SK-N-SH (cell line): ENCODE data around the gene AHRR. TPM values are rescaled to one million over a fixed set of nuclear protein-coding genes. Genes with fewer than 3 reads are reported as not detected.

ENCODE experiments used
- CTCF ChIA-PET: fragments of 300-600, 350-600 bp; formaldehyde crosslinking; extraction: SDS; loops from one replicate; lab custom pipeline; 2021; lab: Yijun Ruan, JAX
- POLR2A ChIA-PET: fragments of 350-600 bp; sonication (Branson Sonifier 250); formaldehyde crosslinking; extraction: SDS; loops from one replicate; lab custom pipeline; 2020; ENCODE audit warnings: antibody characterized with exemption, inconsistent platforms; lab: Yijun Ruan, JAX
- DNase-seq: peaks from one replicate; pipeline ENCODE4 v3.0.0; 2012
- H2AFZ ChIP-seq: fragments of 200-600 bp; sonication (generic); 2 replicates; pipeline ENCODE4 v1.8.1; 2016; ENCODE audit warnings: antibody characterized with exemption, mild to moderate bottlenecking, low read depth
- H3F3A ChIP-seq: fragments of 200-600 bp; sonication (generic); replicated peaks from 2 replicates; pipeline ENCODE3; 2016; ENCODE audit warnings: antibody characterized with exemption, mild to moderate bottlenecking; ENCODE audit not compliant: insufficient read depth
- H3K27ac ChIP-seq, 2 experiments: fragments of 200-500 bp in 1 of 2; fragments of 200-600 bp in 1 of 2; sonication (Bioruptor generic) in 1 of 2; sonication (generic), shearing (Covaris generic) in 1 of 2; 2 replicates each; pipeline versions ENCODE4 v1.5.1 to v1.6.1; 2014 to 2016; ENCODE audit warnings: low read depth in 2 of 2, inconsistent platforms in 1 of 2, low read length in 1 of 2, mild to moderate bottlenecking in 1 of 2, mixed read lengths in 1 of 2
- H3K27me3 ChIP-seq: fragments of 200-600 bp; sonication (generic), shearing (Covaris generic); 2 replicates; pipeline ENCODE4 v1.6.1; 2016; ENCODE audit warnings: mixed run types; ENCODE audit not compliant: insufficient read depth
- H3K36me3 ChIP-seq, 2 experiments: fragments of 200-500 bp in 1 of 2; fragments of 200-600 bp in 1 of 2; sonication (Bioruptor generic) in 1 of 2; sonication (generic) in 1 of 2; replicated peaks in 1 of 2; 2 replicates each; pipeline versions ENCODE3 to v1.5.1; 2014 to 2016; ENCODE audit warnings: low read length in 1 of 2, mild to moderate bottlenecking in 1 of 2; ENCODE audit not compliant: insufficient read depth in 2 of 2, control insufficient read depth in 1 of 2
- H3K4me1 ChIP-seq, 2 experiments: fragments of 200-500 bp in 1 of 2; fragments of 200-600 bp in 1 of 2; sonication (Bioruptor generic) in 1 of 2; sonication (generic), shearing (Covaris generic) in 1 of 2; 2 replicates each; pipeline versions ENCODE4 v1.5.1 to v1.6.1; 2014 to 2016; ENCODE audit warnings: low read depth in 1 of 2, low read length in 1 of 2, mixed run types in 1 of 2; ENCODE audit not compliant: insufficient read depth in 2 of 2, control insufficient read depth in 1 of 2
- H3K4me2 ChIP-seq: fragments of 200-600 bp; sonication (generic), shearing (Covaris generic); 2 replicates; pipeline ENCODE4 v1.6.1; 2017; ENCODE audit warnings: mixed run types
- H3K4me3 ChIP-seq, 2 experiments: fragments of 200-500 bp in 1 of 2; fragments of 200-600 bp in 1 of 2; sonication (Bioruptor generic) in 1 of 2; sonication (generic), shearing (Covaris generic) in 1 of 2; 2 replicates each; pipeline versions ENCODE4 v1.5.1 to v1.8.1; 2014 to 2016; ENCODE audit warnings: low read depth in 2 of 2, inconsistent platforms in 1 of 2, low read length in 1 of 2, mild to moderate bottlenecking in 1 of 2, mixed read lengths in 1 of 2, moderate library complexity in 1 of 2
- H3K79me2 ChIP-seq: fragments of 200-600 bp; sonication (generic); 2 replicates; pipeline ENCODE4 v1.8.1; 2017; ENCODE audit warnings: mild to moderate bottlenecking; ENCODE audit not compliant: insufficient read depth
- H3K9ac ChIP-seq: fragments of 200-600 bp; sonication (generic); 2 replicates; pipeline ENCODE4 v1.6.1; 2017; ENCODE audit warnings: mixed run types
- H3K9me2 ChIP-seq: fragments of 200-600 bp; sonication (generic); 2 replicates; pipeline ENCODE4 v1.6.1; 2017; ENCODE audit warnings: mixed run types
- H3K9me3 ChIP-seq: fragments of 200-600 bp; sonication (generic); 2 replicates; pipeline ENCODE4 v1.6.1; 2017; ENCODE audit warnings: mixed run types, mild to moderate bottlenecking, moderate library complexity
- H4K20me1 ChIP-seq: fragments of 200-600 bp; sonication (generic); 2 replicates; pipeline ENCODE4 v1.6.1; 2017; ENCODE audit warnings: mild to moderate bottlenecking, mixed run types; ENCODE audit not compliant: insufficient read depth
- EP300 ChIP-seq, 2 experiments: IDR thresholded peaks; 2 replicates each; pipeline versions ENCODE4 v1.4.0 to v1.6.1; 2012; ENCODE audit warnings: borderline replicate concordance in 1 of 2, low read depth in 1 of 2, low read length in 1 of 2
- FOSL2 ChIP-seq: IDR thresholded peaks from 2 replicates; pipeline ENCODE4 v1.4.0; 2012; ENCODE audit warnings: low read depth, mild to moderate bottlenecking, moderate library complexity, borderline replicate concordance
- FOXJ3 ChIP-seq: sonication (generic); formaldehyde crosslinking; IDR thresholded peaks from 2 replicates; pipeline ENCODE4 v1.5.1; 2020; ENCODE audit warnings: mild to moderate bottlenecking, missing genetic modification reagents
- FOXM1 ChIP-seq: IDR thresholded peaks from 2 replicates; pipeline ENCODE4 v1.4.0; 2012; ENCODE audit warnings: low read depth, mild to moderate bottlenecking
- GABPA ChIP-seq: IDR thresholded peaks from 2 replicates; pipeline ENCODE4 v1.4.0; 2012; ENCODE audit warnings: low read depth, mild to moderate bottlenecking
- MEF2A ChIP-seq: IDR thresholded peaks from 2 replicates; pipeline ENCODE4 v1.4.0; 2012; ENCODE audit warnings: low read depth, borderline replicate concordance
- MXI1 ChIP-seq: IDR thresholded peaks from 2 replicates; pipeline ENCODE4 v1.6.1; 2012; ENCODE audit warnings: mild to moderate bottlenecking, low read depth, low read length, improper control_type of control experiment
- NFIC ChIP-seq: IDR thresholded peaks from 2 replicates; pipeline ENCODE4 v1.4.0; 2012; ENCODE audit warnings: borderline replicate concordance
- NRF1 ChIP-seq: IDR thresholded peaks from 2 replicates; pipeline ENCODE4 v1.6.1; 2012; ENCODE audit warnings: low read depth, mild to moderate bottlenecking, low read length
- POLR2AphosphoS5 ChIP-seq: IDR thresholded peaks from 2 replicates; pipeline ENCODE4 v1.6.1; 2012; ENCODE audit warnings: low read depth, low read length
- RCOR1 ChIP-seq: fragments of 150-350 bp; IDR thresholded peaks from 2 replicates; pipeline ENCODE4 v1.6.1; 2017; ENCODE audit warnings: antibody characterized with exemption, low read length
- RFX5 ChIP-seq: IDR thresholded peaks from 2 replicates; pipeline ENCODE4 v1.6.1; 2012; ENCODE audit warnings: mild to moderate bottlenecking, improper control_type of control experiment, low read length
- TCF12 ChIP-seq: IDR thresholded peaks from 2 replicates; pipeline ENCODE4 v1.4.0; 2012
- TEAD4 ChIP-seq: IDR thresholded peaks from 2 replicates; pipeline ENCODE4 v1.4.0; 2012; ENCODE audit warnings: mild to moderate bottlenecking, borderline replicate concordance; ENCODE audit not compliant: insufficient read depth
- YY1 ChIP-seq: IDR thresholded peaks from 2 replicates; pipeline ENCODE4 v1.4.0; 2012; ENCODE audit warnings: low read depth, mild to moderate bottlenecking
- WGBS: methylation state at CpG from one replicate; pipeline ENCODE4 v1.1.6; 2017; ENCODE audit warnings: low lambda C conversion rate; 5-methylcytosine and 5-hydroxymethylcytosine counted together
- polyA plus RNA-seq, 3 experiments: library from polyadenylated mRNA; depleted of rRNA; stranded (reverse); fragments of >200 nt; gene quantifications; 2 replicates each; pipeline ENCODE4 v1.2.3, GENCODE V29; 2012
- TF ChIP-seq, protein P1 (sequence below): IDR thresholded peaks from 2 replicates; pipeline ENCODE4 v1.4.0; 2012; ENCODE audit warnings: low read depth, borderline replicate concordance
- TF ChIP-seq, protein P2 (sequence below): fragments of 200-600 bp; sonication (generic); IDR thresholded peaks from 2 replicates; pipeline ENCODE4 v1.6.1; 2017; ENCODE audit warnings: antibody characterized with exemption, mild to moderate bottlenecking, moderate library complexity
- TF ChIP-seq, protein P3 (sequence below): IDR thresholded peaks from 2 replicates; pipeline ENCODE4 v1.4.0; 2012; ENCODE audit warnings: low read depth
- TF ChIP-seq, protein P4 (sequence below): IDR thresholded peaks from 2 replicates; pipeline ENCODE4 v1.4.0; 2012; ENCODE audit warnings: low read depth, borderline replicate concordance

Gene AHRR
- polyA plus RNA-seq, 1 of the 3 experiments (the other 2 are of a cell fraction) = 0.71 TPM

DNA sequence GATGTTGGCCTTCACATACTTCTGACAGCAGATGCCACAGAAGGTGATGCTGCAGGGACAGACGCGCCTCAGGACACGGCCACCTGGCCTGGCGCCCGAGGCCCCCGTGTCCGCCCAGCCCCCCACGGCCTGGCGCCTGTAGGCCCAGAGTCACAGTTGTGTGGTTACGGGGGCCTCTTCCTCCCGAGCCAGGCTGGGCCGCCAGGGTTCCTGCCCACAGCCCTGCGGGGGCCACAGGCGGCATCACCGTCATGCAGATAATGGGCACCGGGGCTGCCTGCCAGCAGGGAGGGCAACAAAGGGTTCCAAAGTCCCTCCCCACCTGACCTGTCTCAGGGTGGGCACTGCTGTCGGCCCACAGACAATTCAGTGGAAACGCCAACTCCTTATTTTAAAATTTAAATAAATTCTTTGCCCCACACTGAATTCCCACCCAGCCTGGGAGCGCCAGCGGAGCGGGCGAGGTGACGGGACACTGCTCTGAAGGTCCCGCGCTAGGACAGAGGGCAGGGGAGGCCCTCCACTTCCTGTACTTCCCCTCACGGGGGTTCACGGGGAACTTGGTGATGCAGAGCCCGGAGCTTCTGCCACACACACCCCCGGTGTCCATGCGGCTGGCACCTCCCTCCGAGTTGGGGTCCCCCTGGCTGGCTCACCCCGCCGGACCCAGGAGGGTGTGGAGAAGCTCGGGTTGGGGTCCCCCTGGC is 162.1 kb downstream of the AHRR start:
- H2AFZ ChIP-seq = no peak overlapping the region
- ChIA-PET CTCF (no interaction called here), POLR2A (no interaction called here)
- H3K4me3 ChIP-seq = no peak overlapping the region
- H4K20me1 ChIP-seq = no peaks in the 10 kb centered on the region
- H3K36me3 ChIP-seq = no peaks in the 10 kb centered on the region
- no peaks in the 10 kb centered on the region for H3K9me3 ChIP-seq
- DNase-seq = no peak
- 82% methylated on average over 10 of the region's 34 CpGs for WGBS
- no peak overlapping the region for H3K9ac ChIP-seq
- no peak overlapping the region for H3K4me2 ChIP-seq
- no peaks in the 10 kb centered on the region for H3K4me1 ChIP-seq
- H3K9me2 ChIP-seq = no peaks in the 10 kb centered on the region
- TF ChIP-seq, protein P1, sequence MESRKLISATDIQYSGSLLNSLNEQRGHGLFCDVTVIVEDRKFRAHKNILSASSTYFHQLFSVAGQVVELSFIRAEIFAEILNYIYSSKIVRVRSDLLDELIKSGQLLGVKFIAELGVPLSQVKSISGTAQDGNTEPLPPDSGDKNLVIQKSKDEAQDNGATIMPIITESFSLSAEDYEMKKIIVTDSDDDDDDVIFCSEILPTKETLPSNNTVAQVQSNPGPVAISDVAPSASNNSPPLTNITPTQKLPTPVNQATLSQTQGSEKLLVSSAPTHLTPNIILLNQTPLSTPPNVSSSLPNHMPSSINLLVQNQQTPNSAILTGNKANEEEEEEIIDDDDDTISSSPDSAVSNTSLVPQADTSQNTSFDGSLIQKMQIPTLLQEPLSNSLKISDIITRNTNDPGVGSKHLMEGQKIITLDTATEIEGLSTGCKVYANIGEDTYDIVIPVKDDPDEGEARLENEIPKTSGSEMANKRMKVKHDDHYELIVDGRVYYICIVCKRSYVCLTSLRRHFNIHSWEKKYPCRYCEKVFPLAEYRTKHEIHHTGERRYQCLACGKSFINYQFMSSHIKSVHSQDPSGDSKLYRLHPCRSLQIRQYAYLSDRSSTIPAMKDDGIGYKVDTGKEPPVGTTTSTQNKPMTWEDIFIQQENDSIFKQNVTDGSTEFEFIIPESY = no peak
- TF ChIP-seq TCF12 (no peak), NFIC (no peak), GABPA (no peak), RFX5 (no peak), MEF2A (no peak), RCOR1 (no peak), NRF1 (no peak), TEAD4 (no peak), FOXM1 (no peak), EP300 (IDR thresholded peaks at IDR 0.05; ENCODE audit: borderline replicate concordance in 1 of 2, low read depth in 1 of 2, low read length in 1 of 2) (no peak), FOSL2 (no peak), FOXJ3 (CRISPR knock-in tag) (no peak), POLR2AphosphoS5 (no peak), MXI1 (no peak), YY1 (no peak)
- TF ChIP-seq, protein P2, sequence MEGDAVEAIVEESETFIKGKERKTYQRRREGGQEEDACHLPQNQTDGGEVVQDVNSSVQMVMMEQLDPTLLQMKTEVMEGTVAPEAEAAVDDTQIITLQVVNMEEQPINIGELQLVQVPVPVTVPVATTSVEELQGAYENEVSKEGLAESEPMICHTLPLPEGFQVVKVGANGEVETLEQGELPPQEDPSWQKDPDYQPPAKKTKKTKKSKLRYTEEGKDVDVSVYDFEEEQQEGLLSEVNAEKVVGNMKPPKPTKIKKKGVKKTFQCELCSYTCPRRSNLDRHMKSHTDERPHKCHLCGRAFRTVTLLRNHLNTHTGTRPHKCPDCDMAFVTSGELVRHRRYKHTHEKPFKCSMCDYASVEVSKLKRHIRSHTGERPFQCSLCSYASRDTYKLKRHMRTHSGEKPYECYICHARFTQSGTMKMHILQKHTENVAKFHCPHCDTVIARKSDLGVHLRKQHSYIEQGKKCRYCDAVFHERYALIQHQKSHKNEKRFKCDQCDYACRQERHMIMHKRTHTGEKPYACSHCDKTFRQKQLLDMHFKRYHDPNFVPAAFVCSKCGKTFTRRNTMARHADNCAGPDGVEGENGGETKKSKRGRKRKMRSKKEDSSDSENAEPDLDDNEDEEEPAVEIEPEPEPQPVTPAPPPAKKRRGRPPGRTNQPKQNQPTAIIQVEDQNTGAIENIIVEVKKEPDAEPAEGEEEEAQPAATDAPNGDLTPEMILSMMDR = no peak
- TF ChIP-seq, protein P3, sequence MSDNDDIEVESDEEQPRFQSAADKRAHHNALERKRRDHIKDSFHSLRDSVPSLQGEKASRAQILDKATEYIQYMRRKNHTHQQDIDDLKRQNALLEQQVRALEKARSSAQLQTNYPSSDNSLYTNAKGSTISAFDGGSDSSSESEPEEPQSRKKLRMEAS = no peak
- TF ChIP-seq, protein P4, sequence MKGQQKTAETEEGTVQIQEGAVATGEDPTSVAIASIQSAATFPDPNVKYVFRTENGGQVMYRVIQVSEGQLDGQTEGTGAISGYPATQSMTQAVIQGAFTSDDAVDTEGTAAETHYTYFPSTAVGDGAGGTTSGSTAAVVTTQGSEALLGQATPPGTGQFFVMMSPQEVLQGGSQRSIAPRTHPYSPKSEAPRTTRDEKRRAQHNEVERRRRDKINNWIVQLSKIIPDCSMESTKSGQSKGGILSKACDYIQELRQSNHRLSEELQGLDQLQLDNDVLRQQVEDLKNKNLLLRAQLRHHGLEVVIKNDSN = no peak
- no peaks in the 10 kb centered on the region for H3F3A ChIP-seq
- H3K27me3 ChIP-seq = no peaks in the 10 kb centered on the region; the same call in 1 of the 2 replicates
- H3K27ac ChIP-seq = no peak overlapping the region
- H3K79me2 ChIP-seq = no peaks in the 10 kb centered on the region
